Measurements from ENCODE around the gene DHX35.

DNA sequence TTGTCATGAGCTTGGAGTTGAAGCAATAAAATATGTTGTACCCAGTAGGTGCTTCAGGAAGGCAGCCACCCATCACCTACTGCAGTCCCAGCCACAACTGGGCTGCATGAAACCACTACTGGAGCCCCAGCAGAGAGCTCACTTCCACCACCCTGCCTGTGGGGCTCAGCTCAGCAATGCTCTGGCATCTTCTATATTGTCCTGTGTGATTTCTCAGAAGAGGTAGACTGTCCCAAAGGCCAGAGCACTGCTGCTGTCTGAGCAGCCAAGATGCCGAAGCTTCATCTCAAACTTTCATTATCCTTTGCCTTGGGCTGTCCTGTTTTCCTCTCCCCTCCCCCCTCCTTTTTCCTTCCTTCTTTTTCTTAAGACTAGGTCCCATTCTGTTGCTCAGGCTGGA lies 126.9 kb downstream of the DHX35 start:
- TF ChIP-seq, protein P1, sequence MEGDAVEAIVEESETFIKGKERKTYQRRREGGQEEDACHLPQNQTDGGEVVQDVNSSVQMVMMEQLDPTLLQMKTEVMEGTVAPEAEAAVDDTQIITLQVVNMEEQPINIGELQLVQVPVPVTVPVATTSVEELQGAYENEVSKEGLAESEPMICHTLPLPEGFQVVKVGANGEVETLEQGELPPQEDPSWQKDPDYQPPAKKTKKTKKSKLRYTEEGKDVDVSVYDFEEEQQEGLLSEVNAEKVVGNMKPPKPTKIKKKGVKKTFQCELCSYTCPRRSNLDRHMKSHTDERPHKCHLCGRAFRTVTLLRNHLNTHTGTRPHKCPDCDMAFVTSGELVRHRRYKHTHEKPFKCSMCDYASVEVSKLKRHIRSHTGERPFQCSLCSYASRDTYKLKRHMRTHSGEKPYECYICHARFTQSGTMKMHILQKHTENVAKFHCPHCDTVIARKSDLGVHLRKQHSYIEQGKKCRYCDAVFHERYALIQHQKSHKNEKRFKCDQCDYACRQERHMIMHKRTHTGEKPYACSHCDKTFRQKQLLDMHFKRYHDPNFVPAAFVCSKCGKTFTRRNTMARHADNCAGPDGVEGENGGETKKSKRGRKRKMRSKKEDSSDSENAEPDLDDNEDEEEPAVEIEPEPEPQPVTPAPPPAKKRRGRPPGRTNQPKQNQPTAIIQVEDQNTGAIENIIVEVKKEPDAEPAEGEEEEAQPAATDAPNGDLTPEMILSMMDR (IDR thresholded peaks at IDR 0.05) = no peak
- TF ChIP-seq EP300 (IDR thresholded peaks at IDR 0.05; ENCODE audit: low read depth) (no peak), POLR2A (IDR thresholded peaks at IDR 0.05) (no peak)
